ENCODE measurements around the gene UGT1A3. TPM values are rescaled to one million over a fixed set of nuclear protein-coding genes. Genes with fewer than 3 reads are reported as not detected.

Gene UGT1A3
- total RNA-seq, 4 donors from 2014 or later = 0.30 to 1.1 (median 0.54) TPM; not detected in 1

GRCh38 chr2:233758141-233758540 is 29.3 kb downstream of the UGT1A3 start:
- H3K4me3 ChIP-seq (ENCODE audit: low read depth, poor library complexity, severe bottlenecking) = no peak overlapping the region
- DNase-seq (ENCODE audit: low spot score in 2 of 2) = no peak
- intact Hi-C loops (cut with DNase I; ENCODE audit: low total_unique reads) = no loop called here
- no peak for TF ChIP-seq CTCF (IDR thresholded peaks at IDR 0.05)
- TF ChIP-seq POLR2A (IDR thresholded peaks at IDR 0.05) = no peak

GRCh38 chr2:233758849-233759248 is 30.0 kb downstream of the UGT1A3 start:
- intact Hi-C loops (cut with DNase I; ENCODE audit: low total_unique reads) = no loop called here
- TF ChIP-seq CTCF (IDR thresholded peaks at IDR 0.05) (no peak), POLR2A (IDR thresholded peaks at IDR 0.05) (no peak)
- 85 to 93% methylated on average over 2 of the region's 2 CpGs for WGBS, 2 donors

GRCh38 chr2:233760043-233760442 is 31.2 kb downstream of the UGT1A3 start, which contains the start of gene UGT1A1:
UGT1A1 (plus strand) TSS chr2:233760270; CDS start chr2:233760288, 18 bp downstream.
- no peak within 1 kb of the TSS for H3K4me3 ChIP-seq (ENCODE audit: low read depth, poor library complexity, severe bottlenecking)
- TF ChIP-seq CTCF (IDR thresholded peaks at IDR 0.05) (no peak), POLR2A (IDR thresholded peaks at IDR 0.05) (no peak)
- 88 to 94% methylated on average over 6 of the region's 6 CpGs for WGBS, 2 donors
- no peak for DNase-seq (ENCODE audit: low spot score in 2 of 2)
- intact Hi-C loops (cut with DNase I; ENCODE audit: low total_unique reads) = no loop called here

More at GRCh38 chr2:233758849-233759248, 30.0 kb downstream of the UGT1A3 start:
- no peak for DNase-seq (ENCODE audit: low spot score in 2 of 2)
- H3K4me3 ChIP-seq (ENCODE audit: low read depth, poor library complexity, severe bottlenecking) = no peak overlapping the region

GRCh38 chr2:233761040-233761769 is 32.4 kb downstream of the UGT1A3 start:
- intact Hi-C loops (cut with DNase I; ENCODE audit: low total_unique reads) = no loop called here
- H3K4me3 ChIP-seq (ENCODE audit: low read depth, poor library complexity, severe bottlenecking) = no peak overlapping the region
- no peak for DNase-seq (ENCODE audit: low spot score in 2 of 2)
- 68 to 70% methylated on average over 4 of the region's 4 CpGs for WGBS, 2 donors
- TF ChIP-seq POLR2A (IDR thresholded peaks at IDR 0.05) (no peak), CTCF (IDR thresholded peaks at IDR 0.05) (no peak)

- TF ChIP-seq POLR2A (IDR thresholded peaks at IDR 0.05) = no peak
- no peak for TF ChIP-seq CTCF (IDR thresholded peaks at IDR 0.05)
- DNase-seq (ENCODE audit: low spot score in 2 of 2) = no peak
- WGBS, 2 donors = 62 to 63% methylated on average over 7 of the region's 7 CpGs
- intact Hi-C loops (cut with DNase I; ENCODE audit: low total_unique reads) = no loop called here
- H3K4me3 ChIP-seq (ENCODE audit: low read depth, poor library complexity, severe bottlenecking) = no peak overlapping the region
Measured at GRCh38 chr2:233764264-233764663, 35.4 kb downstream of the UGT1A3 start.

- no peak overlapping the region for H3K4me3 ChIP-seq (ENCODE audit: low read depth, poor library complexity, severe bottlenecking)
- no peak for TF ChIP-seq CTCF (IDR thresholded peaks at IDR 0.05)
- no peak for TF ChIP-seq POLR2A (IDR thresholded peaks at IDR 0.05)
- DNase-seq (ENCODE audit: low spot score in 2 of 2) = no peak
- 58 to 76% methylated on average over 3 of the region's 3 CpGs for WGBS, 2 donors
- intact Hi-C loops (cut with DNase I; ENCODE audit: low total_unique reads) = no loop called here
Measured at GRCh38 chr2:233764761-233765160, 35.9 kb downstream of the UGT1A3 start.

Data from lower leg skin (tissue), 4 donors.